HEK293T (cell line): ENCODE results near the gene PSMC4.

Experiments
- CTBP1 ChIP-seq: fragments of 450-650 bp; IDR thresholded peaks from 2 replicates; pipeline ENCODE4 v1.6.1; 2016; ENCODE audit warnings: borderline replicate concordance
- FOXK2 ChIP-seq: fragments of 450-650 bp; IDR thresholded peaks from 2 replicates; pipeline ENCODE4 v1.6.1; 2016; ENCODE audit warnings: mild to moderate bottlenecking
- SP1 ChIP-seq: fragments of 450-650 bp; IDR thresholded peaks from 2 replicates; pipeline ENCODE4 v1.6.1; 2017
- TARDBP ChIP-seq: fragments of 450-650 bp; IDR thresholded peaks from 2 replicates; pipeline ENCODE4 v1.6.1; 2016
- TF ChIP-seq, protein P1 (sequence below): fragments of 450-650 bp; IDR thresholded peaks from 2 replicates; pipeline ENCODE4 v1.6.1; 2016

DNA sequence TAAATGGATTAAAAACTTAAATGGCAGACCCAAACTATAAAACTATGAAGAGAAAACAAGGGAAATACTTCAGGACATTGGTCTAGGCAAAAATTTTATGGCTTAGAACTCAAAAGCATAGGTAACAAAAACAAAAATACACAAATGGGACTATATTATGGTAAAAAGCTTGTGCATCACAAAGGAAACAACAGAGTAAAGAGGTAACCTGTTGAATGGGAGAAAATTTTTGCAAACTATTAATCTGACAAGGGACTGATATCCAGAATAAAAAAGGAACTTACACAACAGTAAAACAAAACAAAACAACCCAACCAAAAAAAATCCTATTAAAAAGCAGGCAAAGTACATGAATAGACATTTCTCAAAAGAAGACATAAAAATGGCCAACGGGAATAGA lies 16.6 kb downstream of the PSMC4 start:
- TF ChIP-seq SP1 (no peak), CTBP1 (no peak), FOXK2 (no peak), TARDBP (no peak)
- TF ChIP-seq, protein P1, sequence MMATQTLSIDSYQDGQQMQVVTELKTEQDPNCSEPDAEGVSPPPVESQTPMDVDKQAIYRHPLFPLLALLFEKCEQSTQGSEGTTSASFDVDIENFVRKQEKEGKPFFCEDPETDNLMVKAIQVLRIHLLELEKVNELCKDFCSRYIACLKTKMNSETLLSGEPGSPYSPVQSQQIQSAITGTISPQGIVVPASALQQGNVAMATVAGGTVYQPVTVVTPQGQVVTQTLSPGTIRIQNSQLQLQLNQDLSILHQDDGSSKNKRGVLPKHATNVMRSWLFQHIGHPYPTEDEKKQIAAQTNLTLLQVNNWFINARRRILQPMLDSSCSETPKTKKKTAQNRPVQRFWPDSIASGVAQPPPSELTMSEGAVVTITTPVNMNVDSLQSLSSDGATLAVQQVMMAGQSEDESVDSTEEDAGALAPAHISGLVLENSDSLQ: no peak
